K562 (cell line): ENCODE results near the gene ATP5PD. TPM values are rescaled to one million over a fixed set of nuclear protein-coding genes. Genes with fewer than 3 reads are reported as not detected.

Experiments
- ARID3B ChIP-seq: fragments of 250-450 bp; sonication (Bioruptor Pico); IDR thresholded peaks from 2 replicates; pipeline ENCODE4 v1.4.0; 2020; ENCODE audit warnings: borderline replicate concordance
- BRF2 ChIP-seq: IDR thresholded peaks from 3 replicates; pipeline ENCODE4 v1.6.1; 2011; ENCODE audit warnings: borderline replicate concordance, mild to moderate bottlenecking; ENCODE audit not compliant: insufficient read length, insufficient read depth
- CBFA2T3 ChIP-seq: fragments of 450-650 bp; IDR thresholded peaks from 2 replicates; pipeline ENCODE4 v1.6.1; 2017
- CC2D1A ChIP-seq: fragments of 450-650 bp; IDR thresholded peaks from 2 replicates; pipeline ENCODE4 v1.6.1; 2017; ENCODE audit warnings: mild to moderate bottlenecking
- ETS1 ChIP-seq: conservative IDR thresholded peaks from 2 replicates; pipeline ENCODE4 v1.6.1; 2011; ENCODE audit warnings: low read depth, mild to moderate bottlenecking, low read length; ENCODE audit not compliant: control insufficient read depth
- FOXJ3 ChIP-seq: sonication (generic); formaldehyde crosslinking; IDR thresholded peaks from 2 replicates; pipeline ENCODE4 v1.4.0; 2020; ENCODE audit warnings: mild to moderate bottlenecking, missing genetic modification reagents
- FOXP1 ChIP-seq: sonication (generic); formaldehyde crosslinking; IDR thresholded peaks from 2 replicates; pipeline ENCODE4 v1.8.0; 2022; ENCODE audit warnings: mild to moderate bottlenecking, missing genetic modification reagents
- MTF1 ChIP-seq: fragments of 250-450 bp; sonication (Bioruptor Pico); IDR thresholded peaks from 2 replicates; pipeline ENCODE4 v1.9.0; 2021; ENCODE audit warnings: moderate library complexity, mild to moderate bottlenecking, inconsistent platforms, borderline replicate concordance
- NCOA1 ChIP-seq: fragments of 450-650 bp; IDR thresholded peaks from 2 replicates; pipeline ENCODE4 v1.6.1; 2016; ENCODE audit warnings: low read depth
- NEUROD1 ChIP-seq: fragments of 150-350 bp; IDR thresholded peaks from 2 replicates; pipeline ENCODE4 v1.6.1; 2014; ENCODE audit warnings: borderline replicate concordance, low read length, low read depth; ENCODE audit not compliant: partially characterized antibody
- OTX1 ChIP-seq: fragments of 450-650 bp; formaldehyde crosslinking; IDR thresholded peaks from 2 replicates; pipeline ENCODE4 v1.4.0; 2022; ENCODE audit warnings: mild to moderate bottlenecking
- POLR2B ChIP-seq: fragments of 450-650 bp; IDR thresholded peaks from 2 replicates; pipeline ENCODE4 v1.6.1; 2018; ENCODE audit warnings: low read depth; ENCODE audit not compliant: partially characterized antibody
- SIRT6 ChIP-seq: IDR thresholded peaks from one replicate; pipeline ENCODE4 v1.6.1; 2012; ENCODE audit warnings: low read depth, mild to moderate bottlenecking, control low read depth, inconsistent platforms, low read length, moderate library complexity
- SMARCC2 ChIP-seq: fragments of 450-650 bp; IDR thresholded peaks from 2 replicates; pipeline ENCODE4 v1.6.1; 2017; ENCODE audit warnings: antibody characterized with exemption, moderate library complexity, mild to moderate bottlenecking, low read depth
- SREBF1 ChIP-seq: fragments of 150-350 bp; IDR thresholded peaks from 2 replicates; pipeline ENCODE4 v1.6.1; 2014; ENCODE audit warnings: antibody characterized with exemption, low read depth, low read length, borderline replicate concordance
- USF1 ChIP-seq: sonication (generic); formaldehyde crosslinking; IDR thresholded peaks from 2 replicates; pipeline ENCODE4 v1.9.0; 2022; ENCODE audit warnings: mild to moderate bottlenecking, missing genetic modification reagents
- YY1 ChIP-seq, 3 experiments: IDR thresholded peaks; 2 replicates each; pipeline ENCODE4 v1.6.1; 2011; ENCODE audit warnings: low read length in 2 of 3, mild to moderate bottlenecking in 2 of 3, moderate library complexity in 2 of 3, borderline replicate concordance in 1 of 3, control low read depth in 1 of 3, low read depth in 1 of 3; ENCODE audit not compliant: insufficient read depth in 3 of 3, insufficient replicate concordance in 2 of 3, control insufficient read depth in 1 of 3, insufficient read length in 1 of 3; ENCODE audit errors: extremely low read depth in 1 of 3
- ZBTB49 ChIP-seq: sonication (generic); formaldehyde crosslinking; IDR thresholded peaks from 2 replicates; pipeline ENCODE4 v1.8.0; 2022; ENCODE audit warnings: missing genetic modification reagents, mild to moderate bottlenecking, borderline replicate concordance
- ZBTB7A ChIP-seq: IDR thresholded peaks from 2 replicates; pipeline ENCODE4 v1.6.1; 2011; ENCODE audit warnings: low read depth, mild to moderate bottlenecking, low read length, moderate library complexity, borderline replicate concordance; ENCODE audit not compliant: control insufficient read depth
- ZKSCAN1 ChIP-seq: fragments of 150-350 bp; IDR thresholded peaks from 2 replicates; pipeline ENCODE4 v1.6.1; 2016; ENCODE audit warnings: low read depth, low read length
- ZNF253 ChIP-seq: fragments of 250-450 bp; sonication (Bioruptor Pico); conservative IDR thresholded peaks from 2 replicates; pipeline ENCODE4 v1.6.1; 2021; ENCODE audit warnings: mild to moderate bottlenecking
- polyA plus RNA-seq, 8 experiments: library from polyadenylated mRNA; depleted of rRNA in 4 of 8; stranded (reverse) in 5 of 8; unstranded in 3 of 8; fragments of >200 nt; fragmentation: Nextera tagmentation in 2 of 8; fragmentation: Illumina TruSeq in 1 of 8; extraction: Ambion mirVana in 2 of 8; extraction: Trizol in 1 of 8; gene quantifications; 2 replicates each; pipeline versions ENCODE4 v1.2.1 to v1.2.3, GENCODE V29; 2011 to 2014; ENCODE audit warnings: inconsistent platforms in 1 of 8, missing spikeins in 1 of 8
- total RNA-seq, 7 experiments: library from RNA; depleted of rRNA in 6 of 7; stranded (reverse); fragments of >200 nt in 6 of 7; fragmentation: Illumina TruSeq in 2 of 7; extraction: Trizol in 2 of 7; gene quantifications; 2 replicates each; pipeline versions ENCODE4 v1.2.1 to v1.2.3, GENCODE V29; 2011 to 2021; ENCODE audit warnings: low replicate concordance in 1 of 7

The ATP5PD gene
- total and polyA plus RNA-seq, 9 of the 15 experiments (the other 6 are each of a cell fraction or from before 2014, with no cell fraction given), result 271 to 828 (median 432) TPM

GRCh38 chr17:75091855-75092327 lies 45.1 kb upstream of the ATP5PD start (continued):
- TF ChIP-seq SMARCC2 (no peak), CC2D1A (no peak), SIRT6 (no peak), FOXJ3 (CRISPR knock-in tag) (no peak), MTF1 (no peak), NCOA1 (peak; percentile 30; the same call in 1 of the 2 replicates), POLR2B (peak; percentile 32), ZBTB7A (0 out of 2 replicates have a peak, but pooled peaks have one; percentile 13), USF1 (CRISPR knock-in tag) (peak; percentile 43; the same call in 1 of the 2 replicates), YY1 (IDR thresholded peaks at IDR 0.05; ENCODE audit: borderline replicate concordance in 1 of 3, control insufficient read depth in 1 of 3, extremely low read depth in 1 of 3, insufficient read depth in 3 of 3, insufficient read length in 1 of 3, insufficient replicate concordance in 2 of 3, low read depth in 1 of 3, low read length in 2 of 3) (no peak), CBFA2T3 (peak; percentile 67), NEUROD1 (peak; percentile 31), ZKSCAN1 (0 out of 2 replicates have a peak, but pooled peaks have one; percentile 39), ETS1 (no peak), OTX1 (CRISPR knock-in tag) (no peak), ZBTB49 (CRISPR knock-in tag) (no peak), FOXP1 (peak; percentile 50; the same call in 1 of the 2 replicates), BRF2 (no peak), ARID3B (CRISPR knock-in tag) (no peak), ZNF253 (CRISPR knock-in tag) (no peak), SREBF1 (no peak)
